Pancreas (tissue), 10 donors: ENCODE measurements around the gene MT1B. TPM values are rescaled to one million over a fixed set of nuclear protein-coding genes. Genes with fewer than 3 reads are reported as not detected.

Experiments
- ATAC-seq, 4 donors: fragments of 200-7000 bp; cut with Tn5 transposase; one replicate each; pipeline versions ENCODE4 v1.8.0 to v1.9.1; 2020; ENCODE audit warnings: mild to moderate bottlenecking in 4 of 4, moderate library complexity in 4 of 4
- DNase-seq, 6 donors: peaks; one replicate each; pipeline ENCODE4 v3.0.0-alpha.2; 2020
- FAIRE-seq: peaks from 2 replicates; lab custom pipeline; 2012; peaks lifted over from hg19 to GRCh38; lab: Jason Lieb, UNC
- H3K27ac ChIP-seq, 4 donors: fragments of 200-600 bp; sonication (generic); 1 replicate in 3 of 4; 2 replicates in 1 of 4; pipeline versions ENCODE4 v1.5.0 to v1.8.0; 2020
- H3K27me3 ChIP-seq, 4 donors: fragments of 200-600 bp; one replicate each; pipeline ENCODE4 v1.8.0; 2021
- H3K36me3 ChIP-seq, 3 donors: fragments of 200-600 bp; sonication (generic) in 1 of 3; one replicate each; pipeline versions ENCODE4 v1.5.0 to v1.8.0; 2020 to 2021
- H3K4me1 ChIP-seq, 3 donors: fragments of 200-600 bp; one replicate each; pipeline ENCODE4 v1.8.0; 2021
- H3K4me3 ChIP-seq, 4 donors: fragments of 200-600 bp; sonication (generic) in 2 of 4; one replicate each; pipeline versions ENCODE4 v1.5.0 to v1.8.0; 2020 to 2021
- H3K9me3 ChIP-seq, 4 donors: fragments of 200-600 bp; one replicate each; pipeline ENCODE4 v1.8.0; 2021
- CTCF ChIP-seq, 4 donors: fragments of 200-600 bp; sonication (generic) in 3 of 4; IDR thresholded peaks; one replicate each; pipeline versions ENCODE4 v1.5.0 to v1.8.0; 2021; ENCODE audit warnings: antibody characterized with exemption in 4 of 4
- WGBS, 2 donors: extraction: QIAGEN DNeasy Blood & Tissue Kit; methylation state at CpG; one replicate each; pipeline ENCODE4 v1.1.7; 2013; 5-methylcytosine and 5-hydroxymethylcytosine counted together
- intact Hi-C, 3 donors: fragments of 100-400 bp; cut with DNase I; formaldehyde crosslinking; loops; one replicate each; pipeline versions ENCODE4 v1.11.1 to v1.14.2; 2022
- polyA plus RNA-seq, 2 donors: library from polyadenylated mRNA; stranded (reverse); fragments of 200-250 nt; gene quantifications; one replicate each; pipeline ENCODE4 v1.2.3, GENCODE V29; 2013
- total RNA-seq, 6 donors: library from RNA; stranded (reverse); fragmentation: NEBNext Ultra II Directional in 4 of 6; extraction: Animal tissue kit (Norgen Biotek cat#: 25700) in 4 of 6; gene quantifications; one replicate each; pipeline versions ENCODE4 v1.2.1 to v1.2.4, GENCODE V29; 2021 to 2023
- donor health status: healthy with polysubstance abuse.
- donor health status: DM: no; HTN: no; CAD: no; lungs with moderate emphysema.
- donor health status: DM: no; HTN: no; CAD: no.
- donor health status: control.
- donor health status: control.
- donor health status: Bipolar disorder and iron deficiency.
- donor health status: DM: yes; HTN: yes; CAD: no.
- donor health status: DM: no; HTN: no; CAD: no.
- donor health status: DM: no; HTN: no; CAD: no.
- donor health status: DM: yes; HTN: yes; CAD: no.

The MT1B gene
- total and polyA plus RNA-seq, 8 donors = not detected

GRCh38 chr16:56679078-56679730 lies 27.5 kb downstream of the MT1B start:
- WGBS, 2 donors = 74 to 84% methylated on average over 3 of the region's 3 CpGs
- no peak overlapping the region for H3K4me3 ChIP-seq
- no peak overlapping the region for H3K27ac ChIP-seq
- intact Hi-C loops = no loop called here
- ATAC-seq (no peak), FAIRE-seq (no peak), DNase-seq (no peak)
- H3K9me3 ChIP-seq = no peaks in the 10 kb centered on the region
- H3K27me3 ChIP-seq = no peaks in the 10 kb centered on the region
- TF ChIP-seq CTCF (IDR thresholded peaks at IDR 0.05) = no peak
- H3K36me3 ChIP-seq = no peaks in the 10 kb centered on the region
- H3K4me1 ChIP-seq = peaks cover 0 to 12% (median 6%) of the 10 kb centered on the region in 3 donors

- Histone ChIP-seq H3K36me3 (no peaks in the 10 kb centered on the region), H3K27ac (no peak overlapping the region), H3K4me3 (no peak overlapping the region), H3K27me3 (no peaks in the 10 kb centered on the region), H3K9me3 (no peaks in the 10 kb centered on the region), H3K4me1 (peaks cover 0 to 12% (median 6%) of the 10 kb centered on the region in 3 donors)
- no peak for TF ChIP-seq CTCF (IDR thresholded peaks at IDR 0.05)
- WGBS, 2 donors = 80 to 91% methylated on average over 6 of the region's 6 CpGs
- ATAC-seq = no peak
- intact Hi-C loops = no loop called here
- FAIRE-seq = no peak
- DNase-seq = peak in 1 of 6 donors; percentile 29
Observed at GRCh38 chr16:56679818-56680217, 28.1 kb downstream of the MT1B start.

- no peak for TF ChIP-seq CTCF (IDR thresholded peaks at IDR 0.05)
- ATAC-seq (peak; percentile 91 to 98 (median 92)), DNase-seq (peak; percentile 93 to 99 (median 97)), FAIRE-seq (no peak)
- Histone ChIP-seq H3K27ac (peak within 1 kb of the TSS; percentile 20 to 80 (median 62)), H3K4me1 (peaks cover 0 to 15% (median 3%) of the 10 kb centered on the region in 3 donors), H3K36me3 (no peaks in the 10 kb centered on the region), H3K27me3 (no peaks in the 10 kb centered on the region), H3K9me3 (no peaks in the 10 kb centered on the region), H3K4me3 (peak within 1 kb of the TSS; percentile 52 to 74 (median 68))
- WGBS, 2 donors = 1% methylated on average over 46 to 49 of the region's 49 CpGs
- intact Hi-C loops = no loop called here
Observed at GRCh38 chr16:56681939-56682702, 30.4 kb downstream of the MT1B start, which contains the start of gene MT1X. Gene MT1X (plus strand): TSS chr16:56682470. CDS start chr16:56682541, 71 bp downstream.

- ATAC-seq = peak; percentile 10 to 22 (median 15)
- H3K27me3 ChIP-seq = no peaks in the 10 kb centered on the region
- DNase-seq = peak in 1 of 6 donors; percentile 53
- TF ChIP-seq CTCF (IDR thresholded peaks at IDR 0.05) = no peak
- intact Hi-C loops = no loop called here
- no peak for FAIRE-seq
- WGBS, 2 donors = 5% methylated on average over 8 of the region's 8 CpGs
- H3K4me1 ChIP-seq = peaks cover 0 to 15% (median 2%) of the 10 kb centered on the region in 3 donors
- no peaks in the 10 kb centered on the region for H3K9me3 ChIP-seq
- no peaks in the 10 kb centered on the region for H3K36me3 ChIP-seq
- H3K4me3 ChIP-seq = peak overlapping the region; percentile 52 to 74 (median 68)
- H3K27ac ChIP-seq = peak overlapping the region; percentile 20 to 80 (median 62)
Observed at GRCh38 chr16:56682703-56683397, 31.2 kb downstream of the MT1B start.
